ENCODE data around the gene GASK1A.

The GASK1A gene

GRCh38 chr3:42937334-42937733 lies 41.8 kb upstream of the GASK1A start:
- DNase-seq, result no peak
- Histone ChIP-seq H3K4me1 (no peaks in the 10 kb centered on the region), H3K27ac (no peak overlapping the region), H3K27me3 (no peaks in the 10 kb centered on the region), H3K9me3 (no peaks in the 10 kb centered on the region), H3K4me3 (no peak overlapping the region), H3K36me3 (peaks cover 0 to 16% (median 10%) of the 10 kb centered on the region in 3 donors)
- TF ChIP-seq CTCF (IDR thresholded peaks at IDR 0.05), result no peak
- intact Hi-C loops (cut with DNase I; ENCODE audit: low total_unique reads), result no loop called here

GRCh38 chr3:42942693-42943092 lies 36.4 kb upstream of the GASK1A start:
- H3K27me3 ChIP-seq, result no peaks in the 10 kb centered on the region
- intact Hi-C loops (cut with DNase I; ENCODE audit: low total_unique reads), result no loop called here
- DNase-seq, result no peak
- no peaks in the 10 kb centered on the region for H3K4me1 ChIP-seq
- H3K9me3 ChIP-seq, result no peaks in the 10 kb centered on the region
- no peak for TF ChIP-seq CTCF (IDR thresholded peaks at IDR 0.05)
- H3K4me3 ChIP-seq, result no peak overlapping the region
- peaks cover 0 to 16% (median 16%) of the 10 kb centered on the region in 3 donors for H3K36me3 ChIP-seq
- no peak overlapping the region for H3K27ac ChIP-seq

GRCh38 chr3:42946050-42946449 lies 33.1 kb upstream of the GASK1A start:
- intact Hi-C loops (cut with DNase I; ENCODE audit: low total_unique reads), result no loop called here
- Histone ChIP-seq H3K27ac (no peak overlapping the region), H3K27me3 (no peaks in the 10 kb centered on the region), H3K4me3 (no peak overlapping the region), H3K9me3 (no peaks in the 10 kb centered on the region), H3K4me1 (no peaks in the 10 kb centered on the region), H3K36me3 (peaks cover 0 to 13% (median 11%) of the 10 kb centered on the region in 3 donors)
- TF ChIP-seq CTCF (IDR thresholded peaks at IDR 0.05), result no peak
- DNase-seq, result no peak

GRCh38 chr3:42957573-42957972 lies 21.5 kb upstream of the GASK1A start:
- Histone ChIP-seq H3K9me3 (no peaks in the 10 kb centered on the region), H3K27ac (no peak overlapping the region), H3K4me3 (no peak overlapping the region), H3K4me1 (peaks cover 0 to 5% (median 0%) of the 10 kb centered on the region in 4 donors), H3K36me3 (no peaks in the 10 kb centered on the region), H3K27me3 (no peaks in the 10 kb centered on the region)
- intact Hi-C loops (cut with DNase I; ENCODE audit: low total_unique reads), result no loop called here
- no peak for TF ChIP-seq CTCF (IDR thresholded peaks at IDR 0.05)
- no peak for DNase-seq

GRCh38 chr3:42960282-42960681 lies 18.8 kb upstream of the GASK1A start:
- intact Hi-C loops (cut with DNase I; ENCODE audit: low total_unique reads), result loop anchor here (5.0 to 10.0 kb wide), 2 partner anchors 75 to 197 kb away; no protein-coding TSS in a partner anchor
- DNase-seq, result no peak
- H3K27me3 ChIP-seq, result no peaks in the 10 kb centered on the region

More at GRCh38 chr3:42960282-42960681, 18.8 kb upstream of the GASK1A start:
- Histone ChIP-seq H3K9me3 (no peaks in the 10 kb centered on the region), H3K4me3 (no peak overlapping the region), H3K4me1 (peaks cover 0 to 5% (median 0%) of the 10 kb centered on the region in 4 donors), H3K36me3 (no peaks in the 10 kb centered on the region), H3K27ac (no peak overlapping the region)
- no peak for TF ChIP-seq CTCF (IDR thresholded peaks at IDR 0.05)

All from tibial artery (tissue), 4 donors.